WTC11 (cell line): ENCODE data around the gene CHCT1.

ENCODE experiments used
- ARID4B ChIP-seq: sonication (generic); formaldehyde crosslinking; IDR thresholded peaks from 2 replicates; pipeline ENCODE4 v1.8.0; 2023; ENCODE audit warnings: missing genetic modification reagents, mild to moderate bottlenecking, borderline replicate concordance
- ETV6 ChIP-seq: sonication (generic); formaldehyde crosslinking; IDR thresholded peaks from 2 replicates; pipeline ENCODE4 v1.8.1; 2022; ENCODE audit warnings: mild to moderate bottlenecking, missing genetic modification reagents
- FOXJ3 ChIP-seq: sonication (generic); formaldehyde crosslinking; IDR thresholded peaks from 2 replicates; pipeline ENCODE4 v1.9.0; 2021; ENCODE audit warnings: missing genetic modification reagents, mild to moderate bottlenecking, borderline replicate concordance
- FOXK1 ChIP-seq: sonication (generic); formaldehyde crosslinking; IDR thresholded peaks from 2 replicates; pipeline ENCODE4 v1.8.0; 2022; ENCODE audit warnings: mild to moderate bottlenecking, moderate library complexity, missing genetic modification reagents
- GABPB1 ChIP-seq: sonication (generic); formaldehyde crosslinking; IDR thresholded peaks from 2 replicates; pipeline ENCODE4 v1.8.1; 2023; ENCODE audit warnings: mild to moderate bottlenecking, missing genetic modification reagents
- HMGXB4 ChIP-seq: sonication (generic); formaldehyde crosslinking; IDR thresholded peaks from 2 replicates; pipeline ENCODE4 v1.8.1; 2023; ENCODE audit warnings: mild to moderate bottlenecking, moderate library complexity, missing genetic modification reagents
- JUN ChIP-seq: sonication (generic); formaldehyde crosslinking; IDR thresholded peaks from 2 replicates; pipeline ENCODE4 v1.8.0; 2023; ENCODE audit warnings: mild to moderate bottlenecking, missing genetic modification reagents
- NFYB ChIP-seq: sonication (generic); formaldehyde crosslinking; conservative IDR thresholded peaks from 2 replicates; pipeline ENCODE4 v1.8.0; 2022; ENCODE audit warnings: low read depth, missing genetic modification reagents
- TF ChIP-seq, protein P1 (sequence below): fragments of 200-600 bp; IDR thresholded peaks from 2 replicates; pipeline ENCODE4 v1.8.0; 2022; ENCODE audit warnings: antibody characterized with exemption
- TF ChIP-seq, protein P2 (sequence below): sonication (generic); formaldehyde crosslinking; IDR thresholded peaks from 2 replicates; pipeline ENCODE4 v1.8.0; 2022; ENCODE audit warnings: mild to moderate bottlenecking, missing genetic modification reagents
- TF ChIP-seq, protein P3 (sequence below): sonication (generic); formaldehyde crosslinking; conservative IDR thresholded peaks from 2 replicates; pipeline ENCODE4 v1.8.1; 2022; ENCODE audit warnings: mild to moderate bottlenecking, missing genetic modification reagents

GRCh38 chr17:60381958-60382357 lies 40.3 kb upstream of the CHCT1 start:
- TF ChIP-seq, protein P1, sequence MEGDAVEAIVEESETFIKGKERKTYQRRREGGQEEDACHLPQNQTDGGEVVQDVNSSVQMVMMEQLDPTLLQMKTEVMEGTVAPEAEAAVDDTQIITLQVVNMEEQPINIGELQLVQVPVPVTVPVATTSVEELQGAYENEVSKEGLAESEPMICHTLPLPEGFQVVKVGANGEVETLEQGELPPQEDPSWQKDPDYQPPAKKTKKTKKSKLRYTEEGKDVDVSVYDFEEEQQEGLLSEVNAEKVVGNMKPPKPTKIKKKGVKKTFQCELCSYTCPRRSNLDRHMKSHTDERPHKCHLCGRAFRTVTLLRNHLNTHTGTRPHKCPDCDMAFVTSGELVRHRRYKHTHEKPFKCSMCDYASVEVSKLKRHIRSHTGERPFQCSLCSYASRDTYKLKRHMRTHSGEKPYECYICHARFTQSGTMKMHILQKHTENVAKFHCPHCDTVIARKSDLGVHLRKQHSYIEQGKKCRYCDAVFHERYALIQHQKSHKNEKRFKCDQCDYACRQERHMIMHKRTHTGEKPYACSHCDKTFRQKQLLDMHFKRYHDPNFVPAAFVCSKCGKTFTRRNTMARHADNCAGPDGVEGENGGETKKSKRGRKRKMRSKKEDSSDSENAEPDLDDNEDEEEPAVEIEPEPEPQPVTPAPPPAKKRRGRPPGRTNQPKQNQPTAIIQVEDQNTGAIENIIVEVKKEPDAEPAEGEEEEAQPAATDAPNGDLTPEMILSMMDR = no peak
- TF ChIP-seq FOXK1 (CRISPR knock-in tag) = no peak
- TF ChIP-seq, protein P2, sequence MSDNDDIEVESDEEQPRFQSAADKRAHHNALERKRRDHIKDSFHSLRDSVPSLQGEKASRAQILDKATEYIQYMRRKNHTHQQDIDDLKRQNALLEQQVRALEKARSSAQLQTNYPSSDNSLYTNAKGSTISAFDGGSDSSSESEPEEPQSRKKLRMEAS (CRISPR knock-in tag) = no peak
- TF ChIP-seq, protein P3, sequence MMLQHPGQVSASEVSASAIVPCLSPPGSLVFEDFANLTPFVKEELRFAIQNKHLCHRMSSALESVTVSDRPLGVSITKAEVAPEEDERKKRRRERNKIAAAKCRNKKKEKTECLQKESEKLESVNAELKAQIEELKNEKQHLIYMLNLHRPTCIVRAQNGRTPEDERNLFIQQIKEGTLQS (CRISPR knock-in tag) = no peak
- TF ChIP-seq ARID4B (CRISPR knock-in tag) = no peak
- no peak for TF ChIP-seq NFYB (CRISPR knock-in tag)
- no peak for TF ChIP-seq ETV6 (CRISPR knock-in tag)
- TF ChIP-seq HMGXB4 = no peak
- no peak for TF ChIP-seq JUN (CRISPR knock-in tag)
- no peak for TF ChIP-seq GABPB1 (CRISPR knock-in tag)
- TF ChIP-seq FOXJ3 (CRISPR knock-in tag) = no peak
